HG03460 (cell line): Measurements from ENCODE around the gene LRR1.
A peak's percentile ranks its signal among the peaks of the same experiment; 100 is the strongest.
"Not testable (repeated sequence)": the region's sequence is repeated elsewhere in the genome, so short reads cannot be mapped to it uniquely, and the experiment has no call there.

Source experiments
- ATAC-seq: cut with Tn5 transposase; IDR thresholded peaks from one replicate; pipeline ENCODE4 v1.9.1; 2021; ENCODE audit not compliant: unreplicated experiment

The LRR1 gene

GRCh38 chr14:49585803-49586672, 12.7 kb upstream of the LRR1 start, which contains the start of gene RPS29:
Gene RPS29 (minus strand): TSS chr14:49586380. CDS start chr14:49586346, 34 bp downstream.
- ATAC-seq: peak; percentile 91

- peak; percentile 32 for ATAC-seq
Measured at GRCh38 chr14:49586673-49587460, 11.9 kb upstream of the LRR1 start.

DNA sequence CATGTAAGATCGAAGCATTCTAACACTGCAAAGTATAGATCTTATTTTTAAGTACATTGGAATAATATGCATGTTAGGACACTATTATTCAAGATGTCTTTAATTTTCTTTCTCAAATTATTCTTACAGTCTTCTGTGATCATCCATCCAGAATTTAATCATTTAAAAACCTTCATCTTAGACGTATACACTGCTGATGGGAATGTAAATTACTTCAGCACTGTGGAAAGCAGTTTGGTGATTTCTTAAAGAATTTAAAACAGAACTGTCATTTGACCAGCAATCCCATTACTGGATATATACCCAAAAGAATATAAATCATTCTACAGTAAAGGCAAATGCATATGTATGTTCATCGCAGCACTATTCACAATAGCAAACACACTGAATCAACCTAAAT, 9.4 kb upstream of the LRR1 start:
- no peak for ATAC-seq

- no peak for ATAC-seq
Measured at GRCh38 chr14:49593016-49593415, 5.7 kb upstream of the LRR1 start.

DNA sequence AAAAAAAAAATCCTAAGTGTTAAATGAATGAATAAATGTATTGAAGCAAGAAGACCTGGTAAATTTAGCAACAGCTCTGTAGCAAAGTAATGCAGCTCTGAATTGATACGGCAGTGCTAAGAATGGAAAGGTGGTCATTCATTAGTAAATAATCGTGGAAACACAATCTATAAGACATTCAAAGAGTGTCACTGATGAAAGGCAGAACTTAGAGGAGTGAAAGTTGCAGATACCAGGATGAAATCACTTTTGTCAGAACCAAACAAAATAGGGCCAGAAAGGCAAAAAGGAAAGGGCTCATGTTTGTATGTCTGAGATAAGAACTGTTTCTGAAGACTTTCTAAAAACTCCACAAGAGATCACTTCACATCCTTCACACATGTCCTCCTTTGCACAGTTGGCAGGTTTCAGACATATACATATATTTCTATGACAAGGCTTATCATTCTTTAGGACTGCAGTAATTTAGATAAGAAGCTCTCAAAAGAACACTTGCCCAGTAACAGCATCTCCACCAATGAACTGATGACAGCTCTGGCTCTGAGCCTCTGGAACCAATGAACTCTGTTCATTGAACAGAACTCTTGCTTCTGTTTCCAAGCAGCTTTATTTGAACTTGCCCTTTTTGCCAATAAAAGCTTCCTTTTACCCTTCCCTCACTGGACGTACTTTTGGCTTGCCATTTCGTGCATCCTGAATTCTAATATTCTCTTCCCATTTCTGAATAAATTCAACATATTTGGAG, 4.2 kb upstream of the LRR1 start:
- no peak for ATAC-seq

DNA sequence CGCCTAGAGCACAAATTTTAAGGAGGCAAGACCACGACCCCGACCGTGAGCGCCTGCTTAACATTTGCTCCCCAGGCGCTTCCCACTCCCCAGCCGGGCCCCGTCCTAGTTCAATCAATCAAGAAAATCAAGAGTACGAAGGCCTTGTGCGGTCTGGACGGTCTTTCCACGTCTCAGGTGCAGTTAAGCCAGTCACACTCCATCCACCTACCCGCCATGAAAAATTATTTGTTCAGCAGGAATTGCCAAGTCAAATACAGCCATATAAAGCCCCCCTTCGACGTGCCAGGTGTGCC, 603 bp upstream of the LRR1 start:
- peak; percentile 2 for ATAC-seq

GRCh38 chr14:49607583-49607982, 8.8 kb downstream of the LRR1 start:
- no peak for ATAC-seq

DNA sequence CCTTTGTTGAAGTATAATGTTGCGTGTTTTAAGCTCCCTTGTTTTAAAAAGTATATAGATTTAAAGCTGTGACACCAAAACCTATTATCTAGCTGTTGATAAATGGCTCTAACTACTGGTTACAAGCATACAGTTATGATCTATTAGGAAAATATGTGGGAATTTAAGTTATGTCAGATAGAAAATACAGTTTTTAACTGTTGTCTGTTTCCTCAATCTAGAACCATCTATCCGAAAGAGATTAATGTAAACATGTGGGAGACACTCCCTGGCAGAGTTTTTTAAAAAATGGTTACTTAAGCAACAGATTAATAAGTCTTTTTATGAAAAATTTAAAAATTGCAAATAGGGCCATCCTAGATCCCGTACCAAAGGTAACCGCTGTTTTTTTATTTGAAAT, 13.5 kb downstream of the LRR1 start:
- ATAC-seq: no peak

DNA sequence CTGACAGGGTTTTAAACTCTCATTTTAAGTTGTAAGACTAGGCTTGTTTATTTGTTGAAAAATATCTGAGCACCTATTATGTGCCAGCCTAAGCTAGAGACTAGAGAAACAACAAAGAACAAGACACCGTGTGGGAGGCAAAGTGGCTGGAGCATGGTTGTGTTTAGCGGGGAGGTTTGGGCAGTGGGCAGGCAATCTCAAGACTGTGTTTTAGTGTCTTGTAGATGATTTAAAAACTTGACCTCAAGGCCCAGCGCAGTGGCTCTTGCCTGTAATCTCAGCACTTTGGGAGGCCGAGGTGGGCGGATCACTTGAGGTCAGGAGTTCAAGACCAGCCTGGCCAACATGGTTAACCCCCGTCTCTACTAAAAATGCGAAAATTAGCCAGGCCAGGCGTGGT, 13.9 kb downstream of the LRR1 start:
- ATAC-seq: no peak

DNA sequence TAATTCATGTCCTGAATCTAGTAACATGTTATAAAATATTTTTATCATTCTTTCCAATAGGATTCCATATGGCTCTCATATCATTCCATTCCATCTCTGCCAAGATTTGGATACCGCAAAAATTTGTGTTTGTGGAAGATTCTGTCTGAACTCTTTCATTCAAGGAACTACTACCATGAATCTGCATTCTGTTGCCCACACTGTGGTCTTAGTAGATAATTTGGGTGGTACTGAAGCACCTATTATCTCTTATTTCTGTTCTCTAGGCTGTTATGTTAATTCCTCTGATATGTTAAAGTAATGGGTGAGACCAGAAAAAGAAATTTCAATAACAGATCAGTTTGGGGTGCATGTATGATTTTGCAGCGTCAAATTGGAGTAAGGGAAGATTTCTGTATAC, 15.5 kb downstream of the LRR1 start:
- ATAC-seq: no peak

DNA sequence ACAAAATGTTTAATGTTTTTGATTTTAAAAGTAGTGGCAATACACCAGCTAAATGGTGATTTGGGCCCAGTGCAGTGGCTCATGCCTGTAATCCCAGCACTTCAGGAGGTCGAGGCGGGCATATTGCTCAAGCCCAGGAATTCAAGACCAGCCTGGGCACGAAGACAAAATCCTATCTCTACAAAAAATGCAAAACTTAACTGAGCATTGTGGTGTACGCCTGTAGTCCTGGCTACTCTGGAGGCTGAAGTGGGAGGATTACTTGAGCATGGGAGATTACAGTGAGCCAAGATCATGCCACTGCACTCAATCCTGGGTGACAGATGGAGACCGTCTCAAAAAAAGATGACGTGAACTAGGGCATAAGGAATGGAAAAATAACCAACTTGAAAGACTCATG, 17.0 kb downstream of the LRR1 start:
- no peak for ATAC-seq

DNA sequence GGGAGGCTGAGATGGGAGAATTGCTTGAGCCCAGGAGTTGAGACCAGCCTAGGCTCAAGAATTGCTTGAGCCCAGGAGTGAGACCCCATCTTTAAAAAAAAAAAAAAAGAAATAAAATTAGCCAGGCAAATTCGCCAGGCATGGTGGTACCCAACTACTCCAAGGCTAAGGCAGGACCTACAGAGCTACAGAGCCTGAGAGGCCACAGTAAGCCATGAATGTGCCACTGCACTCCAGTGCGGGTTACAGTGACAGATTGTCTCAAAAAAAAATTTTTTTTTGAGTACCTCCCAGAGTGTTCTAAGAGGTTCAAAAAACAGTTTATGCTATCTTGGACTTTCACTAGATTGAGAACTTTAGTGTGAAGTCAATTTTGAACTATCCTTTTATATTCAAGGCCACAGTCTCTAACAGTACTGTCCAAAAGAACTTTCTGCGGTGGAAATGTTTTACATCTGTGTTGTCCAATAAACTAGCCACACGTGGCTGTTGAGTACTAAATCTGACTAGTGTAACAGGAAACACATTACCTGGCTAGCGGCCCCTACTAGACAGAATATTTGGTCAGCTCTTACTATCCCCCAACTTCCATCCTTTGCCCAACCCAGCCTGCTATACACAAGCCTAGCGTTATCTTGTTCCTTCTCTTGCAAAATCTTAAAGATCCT, 19.2 kb downstream of the LRR1 start:
- ATAC-seq: no peak

DNA sequence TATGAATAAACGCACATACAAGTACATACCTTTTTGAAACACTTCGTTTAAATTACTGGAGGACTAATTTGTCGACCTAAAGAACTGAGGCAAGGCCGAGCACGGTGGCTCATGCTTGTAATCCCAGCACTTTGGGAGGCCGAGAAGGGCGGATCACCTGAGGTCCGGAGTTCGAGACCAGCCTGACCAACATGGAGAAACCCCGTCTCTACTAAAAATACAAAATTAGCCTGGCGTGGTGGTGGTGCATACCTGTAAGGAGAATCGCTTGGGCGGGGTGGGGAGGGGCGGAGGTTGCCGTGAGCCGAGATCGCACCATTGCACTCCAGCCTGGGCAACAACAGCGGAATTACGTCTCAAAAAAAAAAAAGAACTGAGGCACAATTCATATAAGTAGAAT, 20.5 kb downstream of the LRR1 start:
- not testable (repeated sequence) for ATAC-seq

DNA sequence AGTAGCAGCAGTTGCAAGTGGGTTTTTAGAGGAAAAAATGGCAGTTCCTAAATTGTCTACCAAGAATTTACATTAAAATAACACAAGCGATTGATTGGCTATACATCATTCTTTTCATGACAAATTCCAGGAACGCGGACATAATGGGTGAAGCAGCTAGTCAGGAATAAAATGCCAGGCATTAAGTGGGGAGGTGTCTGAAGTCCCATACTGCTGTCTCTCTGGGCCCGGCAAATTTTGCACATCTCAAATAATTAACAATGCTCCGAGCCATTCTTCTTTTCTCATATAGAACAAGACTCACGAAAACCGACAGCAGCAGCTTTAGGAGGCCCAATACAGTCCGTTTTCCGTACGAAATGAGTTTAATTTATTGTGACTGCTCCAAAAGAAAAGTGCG, 21.0 kb downstream of the LRR1 start:
- ATAC-seq: no peak

- peak; percentile 97 for ATAC-seq
Measured at GRCh38 chr14:49620182-49621113, 21.7 kb downstream of the LRR1 start, which contains the start of the genes MGAT2 and RPL36AL. Gene MGAT2 (plus strand): TSS chr14:49620799. CDS start chr14:49621269, 470 bp downstream. Gene RPL36AL (minus strand): TSS chr14:49620626. CDS start chr14:49619104, 1,522 bp downstream.

- ATAC-seq: peak; percentile 30
Measured at GRCh38 chr14:49621114-49621881, 22.6 kb downstream of the LRR1 start.

DNA sequence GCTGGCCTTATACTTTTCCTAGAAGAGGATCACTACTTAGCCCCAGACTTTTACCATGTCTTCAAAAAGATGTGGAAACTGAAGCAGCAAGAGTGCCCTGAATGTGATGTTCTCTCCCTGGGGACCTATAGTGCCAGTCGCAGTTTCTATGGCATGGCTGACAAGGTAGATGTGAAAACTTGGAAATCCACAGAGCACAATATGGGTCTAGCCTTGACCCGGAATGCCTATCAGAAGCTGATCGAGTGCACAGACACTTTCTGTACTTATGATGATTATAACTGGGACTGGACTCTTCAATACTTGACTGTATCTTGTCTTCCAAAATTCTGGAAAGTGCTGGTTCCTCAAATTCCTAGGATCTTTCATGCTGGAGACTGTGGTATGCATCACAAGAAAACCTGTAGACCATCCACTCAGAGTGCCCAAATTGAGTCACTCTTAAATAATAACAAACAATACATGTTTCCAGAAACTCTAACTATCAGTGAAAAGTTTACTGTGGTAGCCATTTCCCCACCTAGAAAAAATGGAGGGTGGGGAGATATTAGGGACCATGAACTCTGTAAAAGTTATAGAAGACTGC, 23.4 kb downstream of the LRR1 start:
- no peak for ATAC-seq

DNA sequence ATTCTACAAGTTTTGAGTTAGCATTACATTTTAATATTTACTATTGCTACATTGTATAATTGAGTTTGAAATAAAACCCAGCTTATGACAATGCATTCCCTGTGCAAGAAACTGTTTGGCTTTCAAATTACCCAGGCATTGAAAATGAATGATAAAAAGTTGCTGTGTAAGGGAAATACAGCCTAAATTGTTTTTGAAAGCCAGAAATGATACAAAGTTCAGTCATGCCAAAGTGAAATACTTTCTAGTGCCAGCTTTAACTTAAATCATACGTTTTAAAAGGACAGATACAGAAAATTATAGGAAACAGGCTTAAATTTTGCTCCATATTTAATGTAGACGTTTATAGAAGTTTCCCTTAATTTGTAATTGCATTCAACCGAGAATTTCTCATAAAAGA, 24.6 kb downstream of the LRR1 start:
- ATAC-seq: no peak
